Activated CD8-positive, alpha-beta memory T cell treated with anti-CD3 and anti-CD28 coated beads, Interleukin-2, amount 10 ng/mL, durations not matched to agents 7 days and 5 days (primary cell): Measurements from ENCODE around the gene EPHA4. TPM values are rescaled to one million over a fixed set of nuclear protein-coding genes. Genes with fewer than 3 reads are reported as not detected.

Experiments
- ATAC-seq: fragments of 150-1000 bp; cut with Tn5 transposase; one replicate; pipeline ENCODE4 v1.10.0; 2021; ENCODE audit warnings: moderate library complexity
- CTCF ChIA-PET: fragments of 350-600 bp; sonication (Branson Sonifier 250); formaldehyde crosslinking; loops from one replicate; lab custom pipeline; 2021; ENCODE audit warnings: antibody characterized with exemption; lab: Charles Lee
- DNase-seq: peaks from one replicate; pipeline ENCODE4 v3.0.0-alpha.2; 2020
- H3K27ac Mint-ChIP-seq: one replicate; pipeline ENCODE4 v1.8.0; 2021; ENCODE audit warnings: mild to moderate bottlenecking, mixed read lengths
- H3K27me3 Mint-ChIP-seq: one replicate; pipeline ENCODE4 v1.8.0; 2021; ENCODE audit warnings: mixed read lengths
- H3K36me3 Mint-ChIP-seq: one replicate; pipeline ENCODE4 v1.8.0; 2021; ENCODE audit warnings: mild to moderate bottlenecking, mixed read lengths
- H3K4me1 Mint-ChIP-seq: one replicate; pipeline ENCODE4 v1.8.0; 2021; ENCODE audit warnings: mixed read lengths
- H3K4me3 Mint-ChIP-seq: one replicate; pipeline ENCODE4 v1.8.0; 2021; ENCODE audit warnings: mild to moderate bottlenecking, moderate library complexity, mixed read lengths
- H3K9me3 Mint-ChIP-seq: one replicate; pipeline ENCODE4 v1.8.0; 2022; ENCODE audit warnings: low read depth, mixed read lengths
- total RNA-seq, 2 experiments: library from RNA; stranded (reverse); gene quantifications; one replicate each; pipeline ENCODE4 v1.2.3, GENCODE V29; 2021

EPHA4 gene
- total RNA-seq, 2 experiments from 2014 or later: 0.59 to 0.91 TPM

DNA sequence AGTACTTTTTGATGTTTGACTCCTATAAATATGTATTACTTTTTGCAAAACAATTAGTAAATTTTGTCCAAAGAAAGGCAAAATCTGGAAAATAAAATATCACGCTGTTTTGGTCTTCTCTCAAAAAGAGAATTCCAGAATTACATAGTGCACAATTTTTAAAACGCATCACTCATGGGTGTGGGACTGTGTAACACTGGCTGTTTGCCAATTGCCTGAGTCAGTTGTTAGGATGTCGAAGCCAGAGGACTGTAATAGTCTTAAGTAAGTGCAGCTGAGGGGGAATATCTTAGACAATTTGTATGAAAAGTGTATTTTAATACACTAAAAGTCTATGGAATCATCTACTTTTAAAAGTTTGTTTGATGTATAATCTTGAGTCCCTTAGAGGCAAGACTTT lies 24.1 kb upstream of the EPHA4 start:
- Mint-ChIP-seq H3K27ac (no peak overlapping the region), H3K36me3 (no peaks in the 10 kb centered on the region), H3K4me1 (no peaks in the 10 kb centered on the region), H3K4me3 (no peak overlapping the region), H3K9me3 (no peaks in the 10 kb centered on the region), H3K27me3 (peaks cover 4% of the 10 kb centered on the region)
- CTCF ChIA-PET: no interaction called here
- ATAC-seq: no peak
- no peak for DNase-seq

DNA sequence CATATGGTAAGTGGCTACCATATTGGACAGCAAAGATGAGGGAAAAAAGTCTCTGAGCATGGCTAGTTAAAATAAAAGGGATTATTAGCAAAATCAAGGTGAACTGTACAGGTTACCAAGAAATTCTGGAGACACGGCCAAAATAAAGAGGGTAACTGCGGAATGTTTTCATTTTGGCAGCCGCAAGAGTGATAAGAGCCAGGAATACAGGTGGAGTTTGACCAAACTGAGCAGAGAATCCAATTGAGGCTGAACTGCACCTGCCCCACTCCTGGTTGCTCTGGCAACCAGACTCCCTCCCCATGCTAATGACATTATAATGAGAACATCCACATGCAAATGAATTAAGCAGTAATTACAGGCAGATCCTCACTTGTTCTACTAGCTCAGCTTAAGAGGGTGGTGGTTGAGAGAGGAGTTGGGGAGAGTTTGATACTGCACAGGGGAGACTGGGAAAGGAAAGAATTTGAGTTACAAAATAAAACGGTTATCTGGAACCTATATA lies 18.8 kb upstream of the EPHA4 start:
- CTCF ChIA-PET: no interaction called here
- Mint-ChIP-seq H3K27me3 (peaks cover 12% of the 10 kb centered on the region), H3K9me3 (no peaks in the 10 kb centered on the region)

DNA sequence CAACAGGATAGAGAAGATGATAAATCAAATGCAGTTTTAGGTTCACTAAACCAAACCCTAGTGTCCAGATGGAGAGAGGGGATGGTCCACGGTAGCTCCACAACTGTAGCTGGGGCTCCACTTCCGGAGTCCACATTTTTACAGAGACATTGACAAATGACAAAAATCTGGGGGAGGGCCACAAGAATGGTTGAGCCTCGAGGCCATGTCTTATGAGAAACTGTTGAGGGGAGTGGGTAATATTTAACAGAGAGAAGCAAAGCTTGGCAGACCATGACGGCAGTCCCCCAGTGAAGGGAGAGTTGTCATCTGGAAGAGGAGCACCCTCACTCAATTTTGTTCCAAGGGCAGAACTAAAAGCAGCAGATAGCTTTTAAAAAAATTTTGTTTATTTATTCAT lies 17.6 kb upstream of the EPHA4 start:
- H3K9me3 Mint-ChIP-seq: no peaks in the 10 kb centered on the region
- H3K27me3 Mint-ChIP-seq: peaks cover 18% of the 10 kb centered on the region
- no peak overlapping the region for H3K27ac Mint-ChIP-seq
- DNase-seq: no peak
- no peak for ATAC-seq
- no peak overlapping the region for H3K4me3 Mint-ChIP-seq
- CTCF ChIA-PET: no interaction called here
- no peaks in the 10 kb centered on the region for H3K36me3 Mint-ChIP-seq
- H3K4me1 Mint-ChIP-seq: no peaks in the 10 kb centered on the region

More for the DNA sequence above, 18.8 kb upstream of the EPHA4 start:
- H3K36me3 Mint-ChIP-seq: no peaks in the 10 kb centered on the region
- DNase-seq (no peak), ATAC-seq (no peak)
- H3K27ac Mint-ChIP-seq: no peak overlapping the region
- no peaks in the 10 kb centered on the region for H3K4me1 Mint-ChIP-seq
- no peak overlapping the region for H3K4me3 Mint-ChIP-seq

GRCh38 chr2:221588306-221588985 lies 16.3 kb upstream of the EPHA4 start:
- Mint-ChIP-seq H3K27me3 (peaks cover 16% of the 10 kb centered on the region), H3K27ac (no peak overlapping the region), H3K4me1 (no peaks in the 10 kb centered on the region), H3K9me3 (no peaks in the 10 kb centered on the region), H3K36me3 (no peaks in the 10 kb centered on the region), H3K4me3 (no peak overlapping the region)
- ATAC-seq (no peak), DNase-seq (no peak)
- CTCF ChIA-PET: no interaction called here

GRCh38 chr2:221581986-221582385 lies 9.9 kb upstream of the EPHA4 start:
- no peak for ATAC-seq
- peaks cover 28% of the 10 kb centered on the region for H3K27me3 Mint-ChIP-seq
- H3K27ac Mint-ChIP-seq: no peak overlapping the region
- H3K9me3 Mint-ChIP-seq: no peaks in the 10 kb centered on the region
- no peaks in the 10 kb centered on the region for H3K4me1 Mint-ChIP-seq
- no peak overlapping the region for H3K4me3 Mint-ChIP-seq
- CTCF ChIA-PET: interaction anchor here (0.9 kb wide), 1 partner anchor 8 kb away, joined by 3 read pairs; no protein-coding TSS in a partner anchor
- no peak for DNase-seq
- H3K36me3 Mint-ChIP-seq: no peaks in the 10 kb centered on the region

DNA sequence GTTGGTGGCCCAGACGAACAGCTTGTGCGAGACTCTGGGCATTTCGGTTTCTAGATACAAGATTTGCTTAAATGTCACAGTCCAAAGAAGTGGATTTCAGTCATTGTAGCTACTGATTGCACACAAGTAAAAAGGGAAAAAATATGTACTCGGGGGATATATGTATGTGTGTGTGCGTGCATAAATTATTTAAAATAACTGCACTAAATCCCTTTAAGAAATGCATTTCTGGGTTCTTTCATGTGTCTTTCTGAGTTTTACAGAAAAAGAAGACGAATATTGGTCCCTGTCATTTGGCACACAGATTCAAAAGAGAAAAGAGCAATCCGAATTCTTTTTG lies 2.1 kb upstream of the EPHA4 start:
- H3K27ac Mint-ChIP-seq: no peak overlapping the region
- ATAC-seq: no peak
- H3K36me3 Mint-ChIP-seq: no peaks in the 10 kb centered on the region
- peak overlapping the region; percentile 48 for H3K4me3 Mint-ChIP-seq
- CTCF ChIA-PET: interaction anchor here (0.7 to 3.1 kb wide), 10 partner anchors 8 to 1836 kb away, joined by 3 to 20 read pairs (median 3); no protein-coding TSS in a partner anchor
- peaks cover 26% of the 10 kb centered on the region for H3K4me1 Mint-ChIP-seq
- no peaks in the 10 kb centered on the region for H3K9me3 Mint-ChIP-seq
- peaks cover 64% of the 10 kb centered on the region for H3K27me3 Mint-ChIP-seq
- no peak for DNase-seq

DNA sequence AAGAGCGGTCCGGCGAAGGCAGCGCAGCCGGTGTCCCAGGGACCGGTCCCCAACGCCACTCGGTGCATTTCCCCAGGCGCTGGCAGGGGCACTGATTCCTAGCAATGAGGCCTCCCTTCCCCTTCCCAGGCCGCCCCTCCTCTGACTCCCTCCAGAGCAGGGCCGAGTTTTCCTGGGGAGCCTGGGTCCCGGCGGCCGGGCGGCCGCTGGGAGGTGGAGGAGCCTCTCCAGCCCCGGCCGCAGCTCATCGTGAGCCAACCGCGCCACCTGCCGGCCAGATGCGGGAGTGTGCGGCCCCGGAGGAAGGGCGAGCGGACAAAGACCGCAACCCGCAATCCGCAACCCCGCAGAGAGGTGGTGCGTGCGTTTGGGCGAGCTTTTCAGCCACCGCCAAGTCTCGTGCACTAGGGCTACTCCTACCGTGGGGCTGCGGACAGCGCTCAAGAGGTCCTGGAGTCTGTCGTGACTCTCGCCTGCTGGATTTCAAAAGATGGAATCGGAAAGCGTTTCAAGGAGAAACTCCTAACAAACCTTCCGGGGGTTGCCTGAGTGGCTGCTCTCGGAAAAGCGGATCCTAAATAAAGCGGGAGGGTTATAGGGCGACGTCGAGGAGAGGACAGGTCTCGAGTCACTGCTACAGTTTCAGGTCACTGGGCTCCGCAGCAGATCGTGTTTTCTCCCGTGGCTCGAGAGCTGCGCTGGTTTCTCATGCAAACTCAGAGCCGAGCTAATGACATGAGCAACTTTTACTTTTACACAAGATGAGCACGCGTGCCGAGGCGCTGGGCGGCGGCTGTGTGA lies 1.5 kb upstream of the EPHA4 start:
- peaks cover 26% of the 10 kb centered on the region for H3K4me1 Mint-ChIP-seq
- no peak overlapping the region for H3K27ac Mint-ChIP-seq
- H3K27me3 Mint-ChIP-seq: peaks cover 70% of the 10 kb centered on the region
- H3K9me3 Mint-ChIP-seq: no peaks in the 10 kb centered on the region
- H3K36me3 Mint-ChIP-seq: no peaks in the 10 kb centered on the region
- CTCF ChIA-PET: interaction anchor here (0.7 to 3.1 kb wide), 17 partner anchors 8 to 1836 kb away, joined by 3 to 20 read pairs (median 3); no protein-coding TSS in a partner anchor
- H3K4me3 Mint-ChIP-seq: peak overlapping the region; percentile 48
- DNase-seq (peak; percentile 78), ATAC-seq (peak; percentile 56)

- peak; percentile 29 for ATAC-seq
- Mint-ChIP-seq H3K27ac (peak overlapping the region; percentile 8), H3K4me3 (peak overlapping the region; percentile 84), H3K27me3 (peaks cover 72% of the 10 kb centered on the region), H3K4me1 (peaks cover 26% of the 10 kb centered on the region), H3K9me3 (no peaks in the 10 kb centered on the region), H3K36me3 (no peaks in the 10 kb centered on the region)
- DNase-seq: peak; percentile 41
- CTCF ChIA-PET: interaction anchor here (0.7 to 3.1 kb wide), 14 partner anchors 9 to 1835 kb away, joined by 3 to 20 read pairs (median 3); no protein-coding TSS in a partner anchor
Observed at GRCh38 chr2:221572821-221573429, 821 bp upstream of the EPHA4 start.

DNA sequence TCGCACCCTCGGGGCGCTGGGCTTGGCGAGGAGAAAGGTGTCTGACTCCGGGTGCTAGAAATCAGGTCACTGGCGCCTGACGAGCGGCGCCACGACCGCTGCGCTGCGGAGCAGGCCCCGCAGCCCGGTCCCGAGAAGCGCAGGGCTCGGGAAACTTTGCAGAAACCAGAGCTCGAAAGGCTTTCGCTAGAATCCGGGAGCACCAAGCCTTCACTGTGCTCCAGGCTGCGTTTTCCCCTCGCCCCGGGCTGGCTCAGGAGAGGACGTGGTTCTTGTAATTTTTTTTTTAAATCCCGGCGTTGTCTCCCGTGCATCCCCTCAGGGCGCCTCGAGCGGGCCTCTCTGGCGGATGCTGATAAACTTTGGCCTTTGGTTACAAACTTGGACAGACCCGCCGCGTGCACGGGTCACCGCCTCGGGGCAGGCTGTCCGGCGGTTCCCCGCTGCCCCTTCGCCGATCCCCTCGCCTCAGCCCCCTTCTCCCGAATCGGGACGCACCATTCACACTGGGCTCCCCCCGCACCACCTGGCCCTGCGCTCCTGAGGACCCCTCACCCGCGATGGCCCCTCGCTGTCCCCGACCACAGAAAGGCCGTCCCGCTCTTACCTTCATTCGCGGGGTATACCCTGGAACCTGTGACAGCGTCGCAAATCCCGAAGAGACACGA lies 419 bp downstream of the EPHA4 start:
- peaks cover 26% of the 10 kb centered on the region for H3K4me1 Mint-ChIP-seq
- CTCF ChIA-PET: interaction anchor here (0.9 to 2.6 kb wide), 3 partner anchors 31 to 136 kb away, joined by 3 to 14 read pairs (median 3); no protein-coding TSS in a partner anchor
- H3K27me3 Mint-ChIP-seq: peaks cover 74% of the 10 kb centered on the region
- H3K36me3 Mint-ChIP-seq: no peaks in the 10 kb centered on the region
- no peaks in the 10 kb centered on the region for H3K9me3 Mint-ChIP-seq
- peak; percentile 6 for ATAC-seq
- peak overlapping the region; percentile 50 for H3K27ac Mint-ChIP-seq
- peak; percentile 42 for DNase-seq
- peak overlapping the region; percentile 84 for H3K4me3 Mint-ChIP-seq

DNA sequence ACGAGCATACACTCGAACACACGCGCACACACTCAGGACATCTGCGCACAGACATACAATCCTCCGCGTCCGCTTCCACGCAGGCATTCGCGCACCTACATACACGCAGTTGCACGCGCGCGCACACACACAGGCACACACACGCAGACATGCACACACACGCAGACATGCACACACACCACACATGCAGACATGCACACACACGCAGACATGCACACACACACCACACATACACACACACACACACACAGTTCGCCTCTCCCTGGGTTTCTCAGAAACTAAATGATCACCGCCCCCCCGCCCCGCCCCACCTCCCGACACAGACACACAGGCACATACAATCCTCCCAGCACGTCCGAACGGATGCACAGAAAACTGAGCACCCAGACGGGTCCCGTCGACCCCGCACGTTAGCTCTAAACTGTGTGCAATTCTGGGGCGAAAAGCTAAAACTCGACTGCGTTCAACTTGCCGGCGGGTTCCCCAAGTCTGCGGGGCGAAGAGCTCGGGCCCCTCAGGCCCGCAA lies 1.0 kb downstream of the EPHA4 start:
- DNase-seq (peak; percentile 45), ATAC-seq (no peak)
- Mint-ChIP-seq H3K4me3 (peak overlapping the region; percentile 84), H3K4me1 (peaks cover 26% of the 10 kb centered on the region), H3K27me3 (peaks cover 73% of the 10 kb centered on the region), H3K36me3 (no peaks in the 10 kb centered on the region), H3K27ac (no peak overlapping the region), H3K9me3 (no peaks in the 10 kb centered on the region)
- CTCF ChIA-PET: interaction anchor here (0.9 kb wide), 1 partner anchor 31 kb away, joined by 3 read pairs; no protein-coding TSS in a partner anchor

DNA sequence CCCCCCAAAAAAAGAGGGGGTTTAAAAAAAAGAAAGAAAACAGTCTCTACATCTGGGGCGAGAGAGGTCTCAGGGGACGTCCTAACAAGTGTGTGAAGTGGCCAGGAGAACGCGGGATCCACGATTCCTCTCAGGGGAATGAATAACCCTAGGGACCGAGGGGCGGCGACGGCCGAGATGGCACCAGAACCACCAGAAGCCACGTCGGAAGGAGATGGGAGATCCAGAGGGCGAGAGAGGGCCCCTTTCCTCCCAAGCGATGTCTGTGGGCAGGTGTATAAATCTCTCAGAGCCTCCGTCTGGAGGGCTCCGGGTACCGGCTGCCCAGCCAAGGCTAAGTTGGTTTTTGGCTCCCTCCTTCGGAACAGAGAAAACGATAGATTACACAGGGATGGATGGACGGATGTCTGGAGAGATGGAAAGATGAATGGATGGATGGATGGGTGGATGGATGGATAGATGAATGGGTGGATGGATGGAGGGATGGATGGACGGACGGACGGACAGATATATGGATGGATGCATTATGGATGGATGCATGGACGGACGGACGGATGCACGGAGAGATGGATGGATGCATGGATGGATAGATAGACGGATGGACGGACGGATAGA lies 1.7 kb downstream of the EPHA4 start:
- ATAC-seq (no peak), DNase-seq (no peak)
- H3K9me3 Mint-ChIP-seq: no peaks in the 10 kb centered on the region
- H3K36me3 Mint-ChIP-seq: no peaks in the 10 kb centered on the region
- H3K27ac Mint-ChIP-seq: no peak overlapping the region
- H3K27me3 Mint-ChIP-seq: peaks cover 76% of the 10 kb centered on the region
- CTCF ChIA-PET: no interaction called here
- peaks cover 26% of the 10 kb centered on the region for H3K4me1 Mint-ChIP-seq
- peak overlapping the region; percentile 84 for H3K4me3 Mint-ChIP-seq

DNA sequence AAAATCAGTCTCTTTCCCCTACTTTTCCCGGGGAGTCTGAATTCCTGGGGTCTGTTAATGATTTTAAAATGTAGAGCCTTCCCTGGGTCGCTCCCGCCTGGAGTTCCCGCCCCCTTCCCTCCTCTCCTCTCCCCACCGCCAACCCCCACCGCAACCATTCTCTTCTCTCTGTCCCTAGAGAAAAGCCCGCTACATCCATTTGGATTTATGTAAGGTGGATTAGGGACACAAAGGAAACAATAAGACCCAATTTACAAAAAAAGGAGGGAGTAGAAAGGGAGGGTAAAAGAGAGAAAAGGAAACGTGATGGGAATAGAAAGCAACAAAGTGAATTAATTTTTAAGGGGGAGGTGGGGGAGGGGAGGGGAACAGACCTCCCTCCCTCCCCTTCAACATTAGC lies 2.2 kb downstream of the EPHA4 start:
- ATAC-seq: no peak
- Mint-ChIP-seq H3K27ac (no peak overlapping the region), H3K4me1 (peaks cover 26% of the 10 kb centered on the region), H3K9me3 (no peaks in the 10 kb centered on the region), H3K4me3 (no peak overlapping the region), H3K36me3 (no peaks in the 10 kb centered on the region), H3K27me3 (peaks cover 73% of the 10 kb centered on the region)
- no peak for DNase-seq
- CTCF ChIA-PET: no interaction called here
